ENCODE data around the gene ALKBH5.

Gene ALKBH5

GRCh38 chr17:18185832-18186626 lies 2.4 kb downstream of the ALKBH5 start (continued):
- TF ChIP-seq ZBTB26 (tag by site-specific recombination; optimal IDR thresholded peaks at IDR 0.05) (no peak), ZNF398 (tag by site-specific recombination; IDR thresholded peaks at IDR 0.05) (no peak), GLIS1 (tag by site-specific recombination; IDR thresholded peaks at IDR 0.05) (peak; percentile 32; the same call in 1 of the 2 replicates), ZBTB48 (tag by site-specific recombination; IDR thresholded peaks at IDR 0.05) (peak; percentile 30; the same call in 1 of the 2 replicates), ZFP41 (tag by site-specific recombination; IDR thresholded peaks at IDR 0.05; ENCODE audit: borderline replicate concordance) (no peak), ZBTB20 (tag by site-specific recombination; IDR thresholded peaks at IDR 0.05) (peak; percentile 23; the same call in 1 of the 2 replicates), MZF1 (tag by site-specific recombination; IDR thresholded peaks at IDR 0.05; ENCODE audit: borderline replicate concordance) (no peak), ZNF600 (tag by site-specific recombination; IDR thresholded peaks at IDR 0.05) (peak; percentile 28; the same call in 1 of the 2 replicates), ZNF16 (tag by site-specific recombination; IDR thresholded peaks at IDR 0.05; ENCODE audit: low read depth) (no peak), ZBTB1 (tag by site-specific recombination; IDR thresholded peaks at IDR 0.05) (no peak), KLF9 (tag by site-specific recombination; IDR thresholded peaks at IDR 0.05; ENCODE audit: low read depth) (no peak)
- TF ChIP-seq, protein P1, sequence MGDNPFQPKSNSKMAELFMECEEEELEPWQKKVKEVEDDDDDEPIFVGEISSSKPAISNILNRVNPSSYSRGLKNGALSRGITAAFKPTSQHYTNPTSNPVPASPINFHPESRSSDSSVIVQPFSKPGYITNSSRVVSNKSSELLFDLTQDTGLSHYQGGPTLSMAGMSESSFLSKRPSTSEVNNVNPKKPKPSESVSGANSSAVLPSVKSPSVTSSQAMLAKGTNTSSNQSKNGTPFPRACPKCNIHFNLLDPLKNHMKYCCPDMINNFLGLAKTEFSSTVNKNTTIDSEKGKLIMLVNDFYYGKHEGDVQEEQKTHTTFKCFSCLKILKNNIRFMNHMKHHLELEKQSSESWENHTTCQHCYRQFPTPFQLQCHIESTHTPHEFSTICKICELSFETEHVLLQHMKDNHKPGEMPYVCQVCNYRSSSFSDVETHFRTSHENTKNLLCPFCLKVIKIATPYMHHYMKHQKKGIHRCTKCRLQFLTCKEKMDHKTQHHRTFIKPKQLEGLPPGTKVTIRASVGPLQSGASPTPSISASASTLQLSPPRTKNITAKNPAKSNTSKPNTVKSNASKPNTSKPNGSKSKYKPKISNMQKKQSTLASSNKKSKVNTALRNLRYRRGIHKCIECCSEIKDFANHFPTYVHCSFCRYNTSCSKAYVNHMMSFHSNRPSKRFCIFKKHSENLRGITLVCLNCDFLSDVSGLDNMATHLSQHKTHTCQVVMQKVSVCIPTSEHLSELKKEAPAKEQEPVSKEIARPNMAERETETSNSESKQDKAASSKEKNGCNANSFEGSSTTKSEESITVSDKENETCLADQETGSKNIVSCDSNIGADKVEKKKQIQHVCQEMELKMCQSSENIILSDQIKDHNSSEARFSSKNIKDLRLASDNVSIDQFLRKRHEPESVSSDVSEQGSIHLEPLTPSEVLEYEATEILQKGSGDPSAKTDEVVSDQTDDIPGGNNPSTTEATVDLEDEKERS (tag by site-specific recombination; IDR thresholded peaks at IDR 0.05), result no peak

DNA sequence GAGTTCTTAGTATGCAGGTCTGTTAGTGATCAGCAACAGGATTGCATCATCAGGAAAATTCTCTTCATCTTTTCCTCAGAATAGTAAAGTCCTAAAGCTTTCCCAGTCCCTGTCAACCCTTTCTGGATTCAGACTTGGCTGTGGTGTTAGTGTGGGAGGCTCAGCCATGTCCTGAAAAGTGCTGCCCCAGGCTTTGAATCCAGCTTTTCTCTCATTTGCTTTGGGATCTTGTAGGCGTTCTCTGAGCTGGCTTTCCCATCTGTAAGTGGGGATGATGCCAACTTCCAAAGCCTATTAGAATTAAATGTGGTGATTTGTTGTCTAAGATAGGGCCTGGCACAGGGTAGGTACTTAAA lies 3.0 kb downstream of the ALKBH5 start:
- Histone ChIP-seq H3K27ac (ENCODE audit: extremely low read depth, low read depth, low read length) (peak overlapping the region; percentile 94), H3K36me3 (ENCODE audit: control insufficient read depth in 2 of 2, insufficient read depth in 1 of 2, low read length in 2 of 2) (peaks cover 25 to 63% of the 10 kb centered on the region in 2 experiments; a peak in 2 of 3 replicates), H3K4me1 (ENCODE audit: control insufficient read depth, insufficient read depth, low read length) (peaks cover 42% of the 10 kb centered on the region), H3K4me3 (ENCODE audit: low read depth, low read length) (peak overlapping the region; percentile 59), H3K9me3 (ENCODE audit: control insufficient read depth, insufficient read depth, low read depth, low read length) (no peaks in the 10 kb centered on the region)
- ChIA-PET CTCF (interaction anchor here (1.7 to 1.9 kb wide), 2 partner anchors 30 to 46 kb away, joined by 6 to 7 read pairs; no protein-coding TSS in a partner anchor), POLR2A (no interaction called here)
- TF ChIP-seq BCL6B (tag by site-specific recombination; IDR thresholded peaks at IDR 0.05), result no peak
- no peak for TF ChIP-seq ZNF777 (tag by site-specific recombination; IDR thresholded peaks at IDR 0.05; ENCODE audit: borderline replicate concordance)
- TF ChIP-seq ZBTB17 (tag by site-specific recombination; IDR thresholded peaks at IDR 0.05), result no peak
- TF ChIP-seq ZNF350 (tag by site-specific recombination; IDR thresholded peaks at IDR 0.05), result no peak
- no peak for TF ChIP-seq ZNF792 (tag by site-specific recombination; IDR thresholded peaks at IDR 0.05)
- TF ChIP-seq ZFHX2 (tag by site-specific recombination; conservative IDR thresholded peaks at IDR 0.05), result peak; percentile 40
- TF ChIP-seq, protein P2, sequence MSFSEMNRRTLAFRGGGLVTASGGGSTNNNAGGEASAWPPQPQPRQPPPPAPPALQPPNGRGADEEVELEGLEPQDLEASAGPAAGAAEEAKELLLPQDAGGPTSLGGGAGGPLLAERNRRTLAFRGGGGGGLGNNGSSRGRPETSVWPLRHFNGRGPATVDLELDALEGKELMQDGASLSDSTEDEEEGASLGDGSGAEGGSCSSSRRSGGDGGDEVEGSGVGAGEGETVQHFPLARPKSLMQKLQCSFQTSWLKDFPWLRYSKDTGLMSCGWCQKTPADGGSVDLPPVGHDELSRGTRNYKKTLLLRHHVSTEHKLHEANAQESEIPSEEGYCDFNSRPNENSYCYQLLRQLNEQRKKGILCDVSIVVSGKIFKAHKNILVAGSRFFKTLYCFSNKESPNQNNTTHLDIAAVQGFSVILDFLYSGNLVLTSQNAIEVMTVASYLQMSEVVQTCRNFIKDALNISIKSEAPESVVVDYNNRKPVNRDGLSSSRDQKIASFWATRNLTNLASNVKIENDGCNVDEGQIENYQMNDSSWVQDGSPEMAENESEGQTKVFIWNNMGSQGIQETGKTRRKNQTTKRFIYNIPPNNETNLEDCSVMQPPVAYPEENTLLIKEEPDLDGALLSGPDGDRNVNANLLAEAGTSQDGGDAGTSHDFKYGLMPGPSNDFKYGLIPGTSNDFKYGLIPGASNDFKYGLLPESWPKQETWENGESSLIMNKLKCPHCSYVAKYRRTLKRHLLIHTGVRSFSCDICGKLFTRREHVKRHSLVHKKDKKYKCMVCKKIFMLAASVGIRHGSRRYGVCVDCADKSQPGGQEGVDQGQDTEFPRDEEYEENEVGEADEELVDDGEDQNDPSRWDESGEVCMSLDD (tag by site-specific recombination; IDR thresholded peaks at IDR 0.05), result no peak
- no peak for TF ChIP-seq KLF7 (tag by site-specific recombination; IDR thresholded peaks at IDR 0.05; ENCODE audit: borderline replicate concordance)
- no peak for TF ChIP-seq ZNF26 (tag by site-specific recombination; IDR thresholded peaks at IDR 0.05)
- TF ChIP-seq ZNF175 (tag by site-specific recombination; IDR thresholded peaks at IDR 0.05), result no peak
- 0 out of 2 replicates have a peak, but pooled peaks have one; percentile 6 for TF ChIP-seq ZNF366 (tag by site-specific recombination; conservative IDR thresholded peaks at IDR 0.05)

Measured in HEK293 (cell line).